ENCODE results near the gene HOXA10. TPM values are rescaled to one million over a fixed set of nuclear protein-coding genes. Genes with fewer than 3 reads are reported as not detected.
A peak's percentile ranks its signal among the peaks of the same experiment; 100 is the strongest.

Gene HOXA10
- total RNA-seq, 8 experiments from 2014 or later = 0.05 to 57.7 (median 2.6) TPM; not detected in 1

GRCh38 chr7:27179030-27179429 is 4.9 kb upstream of the HOXA10 start:
- H3K4me1 ChIP-seq (replicated peaks in 1 of 2) = peaks cover 0 to 5% of the 10 kb centered on the region in 2 donors
- in situ Hi-C loops (cut with MboI; ENCODE audit: low pct_unique_long_range_greater_than_20kb in 2 of 9, low sequenced_read_pairs in 9 of 9, unreplicated experiment in 9 of 9) = loop anchor here in 7 of 9 experiments (10.0 to 25.0 kb wide), 6 partner anchors 608 to 1317 kb away; no protein-coding TSS in a partner anchor
- no peak overlapping the region for H3K27ac ChIP-seq
- WGBS, 10 experiments = 0 to 20% (median 13%) methylated on average over 1 to 14 of the region's 14 CpGs
- H3K4me3 ChIP-seq = no peak overlapping the region
- no peak for ATAC-seq (replicated peaks in 6 of 8)

GRCh38 chr7:27178366-27178765 is 4.2 kb upstream of the HOXA10 start:
- in situ Hi-C loops (cut with MboI; ENCODE audit: low pct_unique_long_range_greater_than_20kb in 2 of 9, low sequenced_read_pairs in 9 of 9, unreplicated experiment in 9 of 9) = loop anchor here in 7 of 9 experiments (10.0 to 25.0 kb wide), 6 partner anchors 609 to 1316 kb away; no protein-coding TSS in a partner anchor
- ATAC-seq (replicated peaks in 6 of 8) = peak in 1 of 8 experiments; percentile 1
- 0 to 80% (median 26%) methylated on average over 1 to 6 of the region's 6 CpGs for WGBS, 10 experiments
- Histone ChIP-seq H3K27ac (no peak overlapping the region), H3K4me1 (replicated peaks in 1 of 2) (peaks cover 0 to 3% of the 10 kb centered on the region in 2 donors), H3K4me3 (no peak overlapping the region)

DNA sequence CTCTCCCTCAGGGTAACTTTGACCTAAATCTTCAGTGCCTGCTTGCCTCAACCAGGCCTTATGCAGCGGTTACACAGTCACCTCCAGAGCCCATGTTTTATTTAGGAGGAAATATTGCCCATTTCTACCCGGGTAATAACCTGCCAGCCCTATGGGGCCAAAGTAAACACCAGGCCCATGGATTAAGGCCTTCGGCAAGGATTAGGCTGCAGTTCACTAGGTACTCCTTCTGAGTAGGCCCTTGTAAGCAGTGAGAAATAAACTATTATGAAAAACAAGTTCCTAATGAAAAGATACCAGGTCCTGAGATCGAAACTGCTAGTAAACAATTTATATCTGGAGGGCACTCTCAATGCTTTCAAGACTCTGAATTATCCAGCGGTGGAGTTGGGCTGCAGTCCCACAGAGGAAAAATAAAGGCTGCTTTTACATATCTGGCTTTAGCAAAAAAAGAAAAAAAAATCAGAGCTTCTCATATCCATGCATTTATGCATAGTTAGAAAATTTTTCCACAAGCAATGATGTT is 3.7 kb upstream of the HOXA10 start:
- ATAC-seq (replicated peaks in 6 of 8) = no peak
- 0 to 60% (median 14%) methylated on average over 1 to 5 of the region's 5 CpGs for WGBS, 10 experiments
- Histone ChIP-seq H3K27ac (no peak overlapping the region), H3K4me3 (no peak overlapping the region), H3K4me1 (replicated peaks in 1 of 2) (no peaks in the 10 kb centered on the region)
- in situ Hi-C loops (cut with MboI; ENCODE audit: low pct_unique_long_range_greater_than_20kb in 2 of 9, low sequenced_read_pairs in 9 of 9, unreplicated experiment in 9 of 9) = loop anchor here in 7 of 9 experiments (10.0 to 25.0 kb wide), 6 partner anchors 609 to 1316 kb away; no protein-coding TSS in a partner anchor

GRCh38 chr7:27176962-27177794 is 3.1 kb upstream of the HOXA10 start:
- no peak for ATAC-seq (replicated peaks in 6 of 8)
- Histone ChIP-seq H3K4me3 (no peak overlapping the region), H3K27ac (no peak overlapping the region), H3K4me1 (replicated peaks in 1 of 2) (no peaks in the 10 kb centered on the region)
- in situ Hi-C loops (cut with MboI; ENCODE audit: low pct_unique_long_range_greater_than_20kb in 2 of 9, low sequenced_read_pairs in 9 of 9, unreplicated experiment in 9 of 9) = loop anchor here in 7 of 9 experiments (10.0 to 25.0 kb wide), 6 partner anchors 610 to 1315 kb away; no protein-coding TSS in a partner anchor
- WGBS, 10 experiments = 0 to 47% (median 10%) methylated on average over 1 to 9 of the region's 22 CpGs

GRCh38 chr7:27176524-27176845 is 2.4 kb upstream of the HOXA10 start:
- in situ Hi-C loops (cut with MboI; ENCODE audit: low pct_unique_long_range_greater_than_20kb in 2 of 9, low sequenced_read_pairs in 9 of 9, unreplicated experiment in 9 of 9) = loop anchor here in 7 of 9 experiments (10.0 to 25.0 kb wide), 6 partner anchors 611 to 1314 kb away; no protein-coding TSS in a partner anchor
- Histone ChIP-seq H3K4me3 (no peak overlapping the region), H3K27ac (no peak overlapping the region), H3K4me1 (replicated peaks in 1 of 2) (no peaks in the 10 kb centered on the region)
- WGBS, 10 experiments = 0 to 60% (median 40%) methylated on average over 1 to 3 of the region's 3 CpGs; no CpG with 5 or more reads in 4 of the 10 experiments
- no peak for ATAC-seq (replicated peaks in 6 of 8)

DNA sequence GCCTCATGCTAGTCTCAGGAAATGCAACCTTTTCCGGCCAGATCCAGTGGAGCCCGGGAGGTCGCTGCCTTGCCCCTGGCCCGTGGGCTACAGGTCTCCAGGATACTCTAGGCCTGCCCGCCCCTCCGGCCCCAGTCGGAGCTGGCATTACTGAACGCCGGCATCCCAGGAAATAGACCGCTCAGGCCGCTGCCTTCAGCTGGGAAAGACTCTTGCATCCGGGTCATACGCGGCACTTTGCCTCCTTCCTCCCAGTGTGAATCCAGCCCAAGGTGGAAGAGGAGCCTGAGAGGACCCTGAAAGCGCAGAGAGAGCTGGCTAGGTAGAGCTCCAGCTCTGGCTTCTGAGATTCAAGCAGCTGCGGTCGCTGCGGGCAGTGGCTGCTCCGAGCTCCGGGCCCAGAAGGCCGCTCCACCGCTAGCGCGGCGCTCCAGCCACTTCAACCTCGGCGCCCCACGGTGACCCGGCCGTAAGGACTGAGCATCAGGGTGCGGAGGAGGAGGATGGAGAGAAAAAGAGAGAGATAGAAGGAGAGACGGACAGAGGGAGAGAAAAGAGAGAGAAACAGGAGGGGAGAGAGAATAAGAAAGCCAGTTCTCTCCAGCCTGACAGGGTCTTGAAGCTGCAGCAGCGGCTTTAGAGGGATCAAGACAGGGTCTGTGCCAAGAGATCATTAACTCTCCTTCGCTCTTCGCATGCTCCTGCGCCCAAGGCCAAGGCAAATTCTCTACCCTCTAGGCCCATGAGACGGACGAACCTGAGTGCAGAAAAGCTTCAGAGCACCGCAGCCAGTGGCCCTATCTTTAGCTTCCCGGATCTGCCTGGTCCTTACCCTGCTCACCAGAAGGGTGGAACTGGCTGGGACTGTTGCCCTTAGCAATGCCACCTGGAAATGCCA is 1.8 kb upstream of the HOXA10 start:
- in situ Hi-C loops (cut with MboI; ENCODE audit: low pct_unique_long_range_greater_than_20kb in 2 of 9, low sequenced_read_pairs in 9 of 9, unreplicated experiment in 9 of 9) = loop anchor here in 7 of 9 experiments (10.0 to 25.0 kb wide), 6 partner anchors 611 to 1314 kb away; no protein-coding TSS in a partner anchor
- peak in 3 of 8 experiments; percentile 0 for ATAC-seq (replicated peaks in 6 of 8)
- Histone ChIP-seq H3K4me3 (no peak overlapping the region), H3K4me1 (replicated peaks in 1 of 2) (no peaks in the 10 kb centered on the region), H3K27ac (no peak overlapping the region)
- 0 to 34% (median 20%) methylated on average over 1 to 17 of the region's 40 CpGs for WGBS, 10 experiments

- Histone ChIP-seq H3K4me3 (no peak overlapping the region), H3K27ac (no peak overlapping the region), H3K4me1 (replicated peaks in 1 of 2) (peaks cover 0 to under 1% of the 10 kb centered on the region in 2 donors)
- in situ Hi-C loops (cut with MboI; ENCODE audit: low pct_unique_long_range_greater_than_20kb in 2 of 9, low sequenced_read_pairs in 9 of 9, unreplicated experiment in 9 of 9) = loop anchor here (10.0 to 25.0 kb wide), 8 partner anchors 612 to 1313 kb away; no protein-coding TSS in a partner anchor
- WGBS, 10 experiments = 28 to 40% (median 35%) methylated on average over 1 to 4 of the region's 12 CpGs; no CpG with 5 or more reads in 6 of the 10 experiments
- peak in 3 of 8 experiments; percentile 4 to 22 (median 7) for ATAC-seq (replicated peaks in 6 of 8)
These were observed 930 bp upstream of the HOXA10 start for GRCh38 chr7:27174874-27175625.

DNA sequence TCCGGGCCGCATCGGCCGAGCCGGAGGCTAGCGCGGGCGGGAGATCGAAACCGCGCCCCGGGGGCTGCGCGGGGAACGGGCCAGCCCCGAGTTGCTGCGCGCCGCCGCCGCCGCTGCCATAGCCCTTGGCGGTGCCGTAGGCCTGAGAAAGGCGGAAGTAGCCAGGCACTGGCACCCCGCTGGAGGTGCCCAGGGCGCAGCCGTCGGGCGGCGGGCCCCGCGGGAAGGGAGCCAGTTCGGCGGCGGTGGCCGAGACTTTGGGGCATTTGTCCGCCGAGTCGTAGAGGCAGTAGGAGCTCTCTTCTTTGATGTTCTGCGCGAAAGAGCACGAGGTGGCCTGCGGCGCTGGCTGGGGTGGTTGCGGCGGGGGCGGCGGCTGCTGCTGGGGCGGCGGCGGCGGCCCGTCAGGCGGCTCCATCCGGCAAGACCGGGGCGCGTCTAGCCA is 587 bp downstream of the HOXA10 start:
- 0 to 3% (median 0%) methylated on average over 6 to 31 of the region's 59 CpGs; no CpG with 5 or more reads in 7 of the 10 experiments for WGBS, 10 experiments
- Histone ChIP-seq H3K4me3 (peak overlapping the region in 4 of 5 donors; percentile 15 to 32 (median 24)), H3K4me1 (replicated peaks in 1 of 2) (peaks cover 0 to 6% of the 10 kb centered on the region in 2 donors), H3K27ac (no peak overlapping the region)
- ATAC-seq (replicated peaks in 6 of 8) = peak; percentile 1 to 66 (median 37)
- in situ Hi-C loops (cut with MboI; ENCODE audit: low pct_unique_long_range_greater_than_20kb in 2 of 9, low sequenced_read_pairs in 9 of 9, unreplicated experiment in 9 of 9) = loop anchor here in 6 of 9 experiments (10.0 to 25.0 kb wide), 4 partner anchors 786 to 1311 kb away; no protein-coding TSS in a partner anchor

DNA sequence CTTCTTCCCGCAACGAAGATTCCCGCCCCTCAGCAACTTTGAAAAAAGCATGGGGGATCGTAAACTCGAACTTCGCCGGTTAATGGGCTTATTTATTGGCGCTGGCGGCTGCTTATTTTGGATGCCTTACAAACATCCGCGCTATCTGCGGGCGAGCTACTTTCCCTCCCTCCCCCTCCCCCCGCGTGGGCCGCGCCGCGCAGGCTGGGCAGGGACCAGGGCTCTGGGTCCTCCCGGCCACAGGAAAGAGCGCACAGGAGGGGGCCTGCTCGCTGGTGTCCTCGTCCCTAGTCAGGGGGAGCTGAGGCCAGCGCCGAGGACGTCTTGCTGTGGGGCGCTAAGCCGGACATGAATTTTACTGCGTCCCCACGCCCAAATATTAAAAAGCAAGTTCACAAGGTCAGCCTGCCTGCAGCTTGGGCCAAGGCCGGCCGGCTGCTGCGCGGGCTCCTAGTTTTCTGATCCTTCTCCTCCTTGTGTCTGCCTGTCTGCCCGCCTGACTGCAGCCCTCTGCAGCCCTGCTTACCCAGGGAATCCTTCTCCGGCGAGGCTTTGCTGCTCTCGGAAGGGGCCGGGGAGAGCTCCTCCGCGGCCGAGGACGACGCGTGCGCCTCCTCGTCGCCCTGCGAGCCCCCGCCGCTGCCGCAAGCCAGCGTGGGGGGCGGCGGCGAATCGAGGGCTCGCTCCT is 1.2 kb downstream of the HOXA10 start:
- Histone ChIP-seq H3K4me1 (replicated peaks in 1 of 2) (peaks cover 0 to 6% of the 10 kb centered on the region in 2 donors), H3K27ac (no peak overlapping the region), H3K4me3 (peak overlapping the region in 4 of 5 donors; percentile 15 to 32 (median 24))
- ATAC-seq (replicated peaks in 6 of 8) = peak; percentile 3 to 70 (median 47)
- in situ Hi-C loops (cut with MboI; ENCODE audit: low pct_unique_long_range_greater_than_20kb in 2 of 9, low sequenced_read_pairs in 9 of 9, unreplicated experiment in 9 of 9) = loop anchor here in 6 of 9 experiments (10.0 to 25.0 kb wide), 4 partner anchors 786 to 1311 kb away; no protein-coding TSS in a partner anchor
- 0 to 3% (median 2%) methylated on average over 8 to 20 of the region's 58 CpGs; no CpG with 5 or more reads in 5 of the 10 experiments for WGBS, 10 experiments

DNA sequence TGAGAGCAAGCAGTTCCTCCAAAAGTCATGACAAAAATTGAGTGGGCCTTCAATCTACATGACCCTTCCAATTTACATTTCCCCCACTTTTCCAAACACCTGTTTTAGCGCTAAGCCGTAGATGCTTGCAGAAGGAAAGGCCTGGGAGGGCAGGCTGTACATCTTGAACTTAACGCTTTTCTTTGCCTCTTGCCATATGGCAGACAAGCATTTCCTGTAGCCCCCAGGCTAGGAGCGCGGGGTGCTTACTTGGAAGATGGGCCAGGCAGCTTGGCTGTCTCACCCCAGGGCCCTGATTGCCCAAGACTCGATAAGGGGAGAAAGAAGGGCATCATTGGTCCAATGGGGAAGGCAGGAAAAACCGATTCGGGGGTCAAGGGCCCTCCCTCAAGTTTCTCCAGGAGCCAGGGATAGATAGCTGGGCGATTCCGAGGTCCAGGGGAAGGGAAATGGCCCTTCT is 1.8 kb downstream of the HOXA10 start:
- in situ Hi-C loops (cut with MboI; ENCODE audit: low pct_unique_long_range_greater_than_20kb in 2 of 9, low sequenced_read_pairs in 9 of 9, unreplicated experiment in 9 of 9) = loop anchor here in 6 of 9 experiments (10.0 to 25.0 kb wide), 4 partner anchors 785 to 1310 kb away; no protein-coding TSS in a partner anchor
- peaks cover 0 to 6% of the 10 kb centered on the region in 2 donors for H3K4me1 ChIP-seq (replicated peaks in 1 of 2)
- 0 to 20% (median 5%) methylated on average over 1 to 7 of the region's 10 CpGs; no CpG with 5 or more reads in 2 of the 10 experiments for WGBS, 10 experiments
- no peak for ATAC-seq (replicated peaks in 6 of 8)
- H3K27ac ChIP-seq = no peak overlapping the region
- no peak overlapping the region for H3K4me3 ChIP-seq
